ENCODE data around the gene AGAP2. TPM values are rescaled to one million over a fixed set of nuclear protein-coding genes. Genes with fewer than 3 reads are reported as not detected.
A peak's percentile ranks its signal among the peaks of the same experiment; 100 is the strongest.

Gene AGAP2
- total RNA-seq, 1 donor = 0.72 TPM

DNA sequence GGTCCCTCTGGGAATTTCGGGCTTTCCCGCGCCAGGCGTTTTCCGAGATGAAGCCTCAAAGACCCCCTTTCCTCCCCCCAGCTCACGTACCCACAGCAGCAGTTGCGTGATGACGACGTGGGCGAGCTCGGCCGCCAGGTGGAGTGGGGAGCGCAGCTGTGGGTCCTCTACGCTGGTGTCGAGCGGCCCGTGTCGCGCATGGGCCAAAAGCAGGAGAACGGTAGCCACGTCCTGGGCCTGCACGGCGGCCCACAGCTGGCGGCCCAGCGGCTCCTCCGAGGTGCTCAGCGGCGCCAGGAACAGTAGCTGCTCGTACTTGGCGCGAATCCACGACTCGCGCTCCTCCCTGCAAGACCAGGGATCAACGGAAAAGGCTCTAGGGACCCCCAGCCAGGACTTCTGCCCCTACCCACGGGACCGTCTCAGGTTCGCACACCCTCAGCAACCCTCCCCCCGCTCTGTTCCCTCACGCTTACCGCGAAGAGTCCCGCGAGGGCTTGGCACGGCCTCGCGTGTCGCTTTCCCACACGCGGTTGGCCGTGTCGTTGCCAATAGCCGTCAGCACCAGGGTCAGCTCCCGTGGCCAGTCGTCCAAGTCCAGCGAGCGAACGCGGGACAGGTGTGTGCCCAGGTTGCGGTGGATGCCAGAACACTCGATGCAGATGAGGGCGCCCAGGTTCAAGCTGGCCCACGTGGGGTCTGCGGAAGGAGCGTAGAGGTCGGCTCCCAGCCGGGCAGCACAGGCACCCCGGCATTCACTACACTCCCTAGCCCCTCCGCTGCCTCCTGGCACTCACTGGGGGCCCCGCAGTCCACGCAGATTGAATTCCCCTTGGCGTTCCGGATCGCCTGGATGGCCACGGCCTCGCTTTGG is 11.4 kb downstream of the AGAP2 start:
- Histone ChIP-seq H3K4me2 (ENCODE audit: insufficient read depth, low read length) (peak overlapping the region; percentile 88), H3K36me3 (ENCODE audit: insufficient read depth, low read length) (no peaks in the 10 kb centered on the region), H2AFZ (ENCODE audit: low read length) (peak overlapping the region; percentile 72), H3K9me3 (ENCODE audit: low read depth, low read length) (no peaks in the 10 kb centered on the region), H4K20me1 (ENCODE audit: insufficient read depth, low read length) (peaks cover 2% of the 10 kb centered on the region), H3K27me3 (ENCODE audit: insufficient read depth, low read length) (peaks cover 17% of the 10 kb centered on the region), H3K27ac (ENCODE audit: low read depth, low read length) (no peak overlapping the region), H3K4me3 (ENCODE audit: insufficient read depth, low read length) (peak overlapping the region; percentile 83), H3K4me1 (ENCODE audit: insufficient read depth, low read length) (peaks cover 4% of the 10 kb centered on the region), H3K79me2 (ENCODE audit: insufficient read depth, low read length) (no peaks in the 10 kb centered on the region)
- peak; percentile 86 for DNase-seq (ENCODE audit: insufficient read length, low spot score, missing footprints)
- no peak for TF ChIP-seq CTCF (IDR thresholded peaks at IDR 0.05; ENCODE audit: extremely low read depth, low read depth, low read length)

DNA sequence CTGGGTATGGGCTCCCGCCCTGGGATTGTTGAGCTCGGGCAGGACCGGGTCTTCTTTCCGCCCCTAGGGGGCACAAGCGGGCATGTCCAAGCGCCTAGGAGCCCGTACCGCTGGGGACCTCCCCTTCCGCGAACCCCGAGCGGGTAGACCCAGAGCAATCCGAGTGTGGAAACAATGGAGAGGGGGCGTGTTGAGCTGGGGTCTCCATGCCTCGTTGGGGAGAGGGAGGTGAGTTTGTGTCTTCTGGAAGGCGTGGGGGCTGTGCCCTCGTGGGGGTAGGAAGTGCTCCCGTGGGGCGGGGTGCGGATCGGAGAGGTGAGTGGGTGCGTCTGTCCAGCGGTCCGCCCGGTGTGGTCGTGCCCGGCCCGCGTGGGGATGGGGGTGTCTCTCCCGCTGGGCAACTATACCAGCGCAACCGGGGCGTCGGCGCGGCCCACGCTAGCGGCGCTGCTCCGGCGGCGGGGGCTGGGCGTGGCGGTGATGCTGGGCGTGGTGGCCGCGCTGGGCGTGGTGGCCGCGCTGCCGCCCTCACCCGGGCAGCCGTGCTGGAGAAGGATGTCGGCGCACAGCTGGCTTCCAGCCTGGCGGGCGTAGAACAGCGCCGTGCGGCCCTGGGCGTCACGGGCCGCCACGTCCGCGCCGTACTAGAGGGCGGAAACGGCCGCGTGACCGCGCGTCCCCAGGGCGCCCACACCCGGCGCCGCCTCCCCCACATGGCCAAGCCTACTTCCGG is 12.2 kb downstream of the AGAP2 start:
- peaks cover 4% of the 10 kb centered on the region for H3K4me1 ChIP-seq (ENCODE audit: insufficient read depth, low read length)
- peak; percentile 98 for DNase-seq (ENCODE audit: insufficient read length, low spot score, missing footprints)
- H3K27ac ChIP-seq (ENCODE audit: low read depth, low read length) = peak overlapping the region; percentile 10

GRCh38 chr12:57725851-57726150 is 12.7 kb downstream of the AGAP2 start:
- Histone ChIP-seq H3K79me2 (ENCODE audit: insufficient read depth, low read length) (no peaks in the 10 kb centered on the region), H3K27ac (ENCODE audit: low read depth, low read length) (no peak overlapping the region), H3K4me3 (ENCODE audit: insufficient read depth, low read length) (peak overlapping the region; percentile 83), H3K36me3 (ENCODE audit: insufficient read depth, low read length) (no peaks in the 10 kb centered on the region), H3K4me2 (ENCODE audit: insufficient read depth, low read length) (peak overlapping the region; percentile 88), H3K9me3 (ENCODE audit: low read depth, low read length) (no peaks in the 10 kb centered on the region), H4K20me1 (ENCODE audit: insufficient read depth, low read length) (peaks cover 2% of the 10 kb centered on the region), H3K4me1 (ENCODE audit: insufficient read depth, low read length) (peaks cover 4% of the 10 kb centered on the region), H3K27me3 (ENCODE audit: insufficient read depth, low read length) (peaks cover 12% of the 10 kb centered on the region), H2AFZ (ENCODE audit: low read length) (peak overlapping the region; percentile 97)
- TF ChIP-seq CTCF (IDR thresholded peaks at IDR 0.05; ENCODE audit: extremely low read depth, low read depth, low read length) = no peak
- DNase-seq (ENCODE audit: insufficient read length, low spot score, missing footprints) = no peak

More for the DNA sequence above, 12.2 kb downstream of the AGAP2 start:
- Histone ChIP-seq H3K79me2 (ENCODE audit: insufficient read depth, low read length) (no peaks in the 10 kb centered on the region), H3K27me3 (ENCODE audit: insufficient read depth, low read length) (peaks cover 15% of the 10 kb centered on the region), H4K20me1 (ENCODE audit: insufficient read depth, low read length) (peaks cover 2% of the 10 kb centered on the region), H3K4me2 (ENCODE audit: insufficient read depth, low read length) (peak overlapping the region; percentile 88), H3K36me3 (ENCODE audit: insufficient read depth, low read length) (no peaks in the 10 kb centered on the region), H2AFZ (ENCODE audit: low read length) (peak overlapping the region; percentile 97), H3K9me3 (ENCODE audit: low read depth, low read length) (no peaks in the 10 kb centered on the region), H3K4me3 (ENCODE audit: insufficient read depth, low read length) (peak overlapping the region; percentile 83)
- peak; percentile 85 for TF ChIP-seq CTCF (IDR thresholded peaks at IDR 0.05; ENCODE audit: extremely low read depth, low read depth, low read length)
